Gastroesophageal sphincter (tissue), 3 donors: Measurements from ENCODE around the gene KLRF2.

ENCODE experiments used
- EP300 ChIP-seq: sonication (generic); formaldehyde crosslinking; IDR thresholded peaks from one replicate; pipeline ENCODE4 v1.6.1; 2017; ENCODE audit warnings: antibody characterized with exemption, mild to moderate bottlenecking
- POLR2A ChIP-seq, 2 donors: fragments of 450-650 bp; IDR thresholded peaks; one replicate each; pipeline ENCODE4 v1.6.1; 2017; ENCODE audit warnings: antibody characterized with exemption in 2 of 2, mild to moderate bottlenecking in 2 of 2, moderate library complexity in 1 of 2
- POLR2AphosphoS5 ChIP-seq: sonication (generic); formaldehyde crosslinking; IDR thresholded peaks from one replicate; pipeline ENCODE4 v1.6.1; 2017; ENCODE audit warnings: antibody characterized with exemption
- TF ChIP-seq, protein P1 (sequence below), 4 experiments: fragments of 200-600 bp in 2 of 4; fragments of 450-650 bp in 2 of 4; sonication (generic) in 1 of 4; IDR thresholded peaks; one replicate each; pipeline ENCODE4 v1.5.1; 2017 to 2019; ENCODE audit warnings: antibody characterized with exemption in 4 of 4, mild to moderate bottlenecking in 2 of 4, moderate library complexity in 2 of 4

DNA sequence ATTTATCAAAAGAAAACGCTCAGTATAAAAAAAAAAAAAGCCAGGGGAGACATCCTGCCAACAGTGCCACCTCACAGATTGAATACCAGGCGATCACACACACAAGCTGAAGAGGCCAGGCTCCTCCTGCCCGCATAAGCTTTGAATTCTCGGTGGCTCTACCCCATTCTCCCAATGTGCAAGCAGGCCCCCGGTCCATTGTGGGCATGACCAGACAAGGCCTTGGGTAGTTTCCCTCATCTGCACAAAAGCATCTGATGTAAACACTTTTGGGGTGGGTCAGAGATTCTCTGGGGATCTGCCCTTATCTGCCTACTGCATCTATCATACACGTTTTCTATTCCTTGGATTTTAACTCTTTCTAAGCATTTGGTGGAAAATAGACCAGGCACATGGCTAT, 16.2 kb downstream of the KLRF2 start:
- TF ChIP-seq, protein P1, sequence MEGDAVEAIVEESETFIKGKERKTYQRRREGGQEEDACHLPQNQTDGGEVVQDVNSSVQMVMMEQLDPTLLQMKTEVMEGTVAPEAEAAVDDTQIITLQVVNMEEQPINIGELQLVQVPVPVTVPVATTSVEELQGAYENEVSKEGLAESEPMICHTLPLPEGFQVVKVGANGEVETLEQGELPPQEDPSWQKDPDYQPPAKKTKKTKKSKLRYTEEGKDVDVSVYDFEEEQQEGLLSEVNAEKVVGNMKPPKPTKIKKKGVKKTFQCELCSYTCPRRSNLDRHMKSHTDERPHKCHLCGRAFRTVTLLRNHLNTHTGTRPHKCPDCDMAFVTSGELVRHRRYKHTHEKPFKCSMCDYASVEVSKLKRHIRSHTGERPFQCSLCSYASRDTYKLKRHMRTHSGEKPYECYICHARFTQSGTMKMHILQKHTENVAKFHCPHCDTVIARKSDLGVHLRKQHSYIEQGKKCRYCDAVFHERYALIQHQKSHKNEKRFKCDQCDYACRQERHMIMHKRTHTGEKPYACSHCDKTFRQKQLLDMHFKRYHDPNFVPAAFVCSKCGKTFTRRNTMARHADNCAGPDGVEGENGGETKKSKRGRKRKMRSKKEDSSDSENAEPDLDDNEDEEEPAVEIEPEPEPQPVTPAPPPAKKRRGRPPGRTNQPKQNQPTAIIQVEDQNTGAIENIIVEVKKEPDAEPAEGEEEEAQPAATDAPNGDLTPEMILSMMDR (IDR thresholded peaks at IDR 0.05): no peak
- TF ChIP-seq EP300 (no peak), POLR2AphosphoS5 (no peak), POLR2A (IDR thresholded peaks at IDR 0.05) (no peak)
